ENCODE data around the gene KCNH1. TPM values are rescaled to one million over a fixed set of nuclear protein-coding genes. Genes with fewer than 3 reads are reported as not detected.
"Not testable (repeated sequence)": the region's sequence is repeated elsewhere in the genome, so short reads cannot be mapped to it uniquely, and the experiment has no call there.

KCNH1 gene
- total RNA-seq, 1 experiment from 2014 or later, result not detected

DNA sequence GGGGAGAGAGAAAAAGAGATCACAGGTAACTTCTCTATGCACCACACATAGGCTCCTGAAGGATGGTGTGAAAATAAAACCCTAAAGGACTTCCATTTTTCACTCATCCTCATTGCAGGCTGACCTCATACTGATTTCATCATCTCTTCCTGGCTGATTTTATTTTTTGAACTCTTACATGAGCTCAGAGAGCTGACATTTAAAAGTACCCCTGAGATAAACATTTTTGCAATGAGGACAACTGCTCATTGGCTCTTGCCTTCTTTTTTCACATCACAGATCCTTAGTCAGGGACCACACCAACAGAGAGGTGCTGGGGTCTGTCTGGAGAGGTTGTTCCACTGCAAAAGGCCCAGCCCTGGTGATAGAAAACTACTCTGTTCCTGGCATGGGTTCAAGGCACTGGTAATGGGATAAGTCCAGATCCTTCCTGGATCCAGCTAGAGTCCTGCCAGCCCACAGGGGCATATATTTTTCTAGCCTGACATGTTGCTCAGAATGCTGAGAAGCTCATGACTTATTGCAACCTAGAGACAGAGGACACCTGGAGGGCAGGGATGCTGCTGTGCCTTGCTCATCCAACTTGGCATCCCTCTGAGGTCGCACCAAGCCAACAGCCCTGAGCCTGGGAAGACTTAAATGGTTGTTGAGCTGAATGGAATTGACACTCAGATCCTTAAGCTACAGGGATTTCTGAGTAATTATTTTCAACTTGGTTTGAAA lies 445.3 kb downstream of the KCNH1 start:
- no peak for DNase-seq (ENCODE audit: low spot score)

DNA sequence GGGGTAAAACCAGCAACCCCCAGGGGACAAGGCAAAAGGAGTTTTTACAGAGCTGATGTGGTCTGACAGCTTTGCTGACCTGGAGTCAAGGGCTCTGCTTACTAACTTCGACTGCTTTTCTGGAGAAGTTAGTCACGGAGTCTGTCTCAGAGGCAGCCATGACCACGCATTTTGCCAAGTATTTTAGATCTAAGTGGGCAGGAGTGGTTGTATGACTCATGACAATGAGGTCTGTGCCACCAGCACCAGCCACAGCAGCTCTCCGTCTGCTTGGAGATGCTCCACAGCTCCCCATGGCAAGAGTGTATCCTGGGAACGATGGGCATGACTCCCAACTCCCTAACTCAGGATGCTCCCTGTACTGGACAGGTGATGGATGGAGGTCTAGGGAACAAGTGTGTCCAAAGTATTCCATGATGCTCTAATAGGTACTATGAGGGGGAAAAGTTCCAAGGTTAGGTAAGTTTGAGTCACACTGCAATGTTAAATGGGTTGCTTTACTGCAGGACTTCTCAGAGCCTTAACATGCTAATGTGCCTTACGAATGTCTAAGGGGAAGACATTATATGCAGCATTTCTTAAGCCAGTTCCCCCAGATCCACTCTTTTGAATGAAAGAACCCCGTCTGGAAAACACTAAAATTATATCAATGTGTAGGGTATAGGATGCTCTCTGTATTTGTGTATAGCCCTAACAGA lies 446.2 kb downstream of the KCNH1 start:
- no peak for DNase-seq (ENCODE audit: low spot score)

DNA sequence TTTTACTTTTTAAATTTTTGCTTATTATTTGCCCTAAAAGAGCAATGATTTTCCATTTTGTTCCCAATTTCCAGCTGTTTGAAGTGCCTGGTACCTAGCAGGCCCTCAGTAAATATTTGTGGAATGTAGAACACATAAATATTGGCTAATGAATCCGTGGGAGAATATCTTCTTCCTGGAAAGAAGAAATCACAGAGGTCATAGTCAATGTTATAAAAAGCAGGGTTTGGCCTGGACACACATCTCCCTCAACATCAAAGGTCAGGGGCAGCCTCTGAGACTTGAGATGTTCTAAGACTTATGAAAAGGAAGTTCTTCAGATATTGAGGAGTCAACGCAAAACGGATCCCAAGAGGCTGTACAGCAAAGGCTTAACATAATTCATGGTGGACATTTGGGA lies 447.1 kb downstream of the KCNH1 start:
- DNase-seq (ENCODE audit: low spot score), result no peak

DNA sequence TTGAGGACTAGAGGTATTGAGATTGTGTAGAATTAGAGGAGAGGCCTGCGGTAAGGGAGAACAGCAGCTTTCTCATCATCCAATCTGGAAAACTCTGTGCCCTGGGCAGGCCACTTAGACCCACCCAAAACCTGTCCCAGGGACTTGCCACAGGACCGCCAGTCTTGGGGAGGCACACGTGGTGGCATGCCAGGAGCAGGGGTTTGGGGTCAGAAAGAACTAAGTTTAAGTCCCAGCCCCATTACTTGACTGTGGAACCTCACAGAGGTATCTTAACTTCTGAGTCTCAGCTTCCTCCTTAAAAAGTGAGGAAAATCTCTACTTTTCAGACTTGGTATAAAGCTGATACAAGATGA lies 448.7 kb downstream of the KCNH1 start:
- DNase-seq (ENCODE audit: low spot score), result no peak

DNA sequence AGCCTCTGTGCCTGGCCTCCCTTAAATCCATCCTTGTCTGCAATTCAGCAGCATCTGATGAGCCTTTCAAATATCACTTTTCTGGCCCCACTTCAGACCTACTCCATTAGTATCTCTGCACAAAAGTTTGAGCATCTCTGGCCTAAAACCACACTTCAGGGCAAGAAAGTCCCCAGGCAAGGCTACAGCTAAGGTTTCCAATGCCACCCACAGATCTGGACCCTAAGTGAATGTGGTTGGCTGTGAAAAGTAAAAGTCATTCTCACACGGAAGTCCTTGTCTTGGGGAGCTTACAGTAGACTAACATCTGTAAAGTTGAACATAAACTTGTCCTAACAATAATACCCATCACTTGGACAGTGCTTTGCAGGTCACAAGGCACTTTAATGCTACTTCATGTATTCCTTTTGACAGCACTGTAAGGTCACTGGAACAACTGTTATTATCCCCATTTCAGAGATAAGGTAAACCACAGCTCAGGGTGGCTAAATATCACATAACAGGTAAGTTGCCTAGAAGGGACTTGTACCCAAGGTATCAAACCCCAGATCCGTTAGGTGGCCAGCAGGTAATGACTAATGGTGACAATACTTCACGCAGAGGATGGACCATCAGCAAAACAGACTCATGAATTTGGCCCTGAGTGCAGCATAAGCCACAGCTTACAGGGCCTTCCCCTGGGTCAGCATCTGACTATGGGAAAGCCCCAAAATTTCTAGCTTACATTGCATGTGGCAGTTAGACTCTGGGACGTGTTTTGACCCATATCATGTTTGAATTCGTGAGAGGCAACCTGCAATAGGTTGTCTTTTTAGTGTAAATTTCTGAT lies 449.3 kb downstream of the KCNH1 start:
- no peak for DNase-seq (ENCODE audit: low spot score)

DNA sequence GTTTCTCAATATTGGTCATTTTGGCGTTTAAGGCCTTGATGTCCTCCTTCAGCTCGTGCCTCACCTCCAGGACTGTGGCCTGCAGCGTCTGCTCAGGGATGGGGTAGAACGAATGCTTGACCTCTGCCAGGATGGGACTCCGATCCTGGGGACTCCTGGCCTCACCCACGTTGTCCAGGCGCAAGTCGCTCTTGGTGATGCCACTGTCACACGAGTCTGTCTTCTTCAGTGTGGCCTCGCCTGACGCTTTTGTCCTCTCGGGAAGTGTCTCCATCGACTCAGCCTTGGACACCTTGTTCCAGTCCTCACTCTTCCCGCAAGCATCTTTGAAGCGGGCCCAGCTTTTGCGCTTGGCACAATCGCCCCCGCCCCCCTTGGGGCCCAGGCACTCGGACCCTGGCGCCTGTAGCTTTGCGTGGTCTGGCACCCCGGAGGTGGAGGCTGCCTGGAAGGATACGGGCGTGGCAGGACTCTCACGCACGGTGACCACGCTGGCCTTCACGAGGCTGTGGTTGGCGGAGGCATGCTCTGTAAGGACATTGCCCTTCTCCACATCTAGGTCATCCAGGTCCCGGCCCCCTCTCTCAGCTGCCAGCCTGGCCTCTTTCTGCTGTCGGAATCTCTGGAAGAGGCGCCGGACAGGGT lies 450.4 kb downstream of the KCNH1 start:
- DNase-seq (ENCODE audit: low spot score), result no peak

DNA sequence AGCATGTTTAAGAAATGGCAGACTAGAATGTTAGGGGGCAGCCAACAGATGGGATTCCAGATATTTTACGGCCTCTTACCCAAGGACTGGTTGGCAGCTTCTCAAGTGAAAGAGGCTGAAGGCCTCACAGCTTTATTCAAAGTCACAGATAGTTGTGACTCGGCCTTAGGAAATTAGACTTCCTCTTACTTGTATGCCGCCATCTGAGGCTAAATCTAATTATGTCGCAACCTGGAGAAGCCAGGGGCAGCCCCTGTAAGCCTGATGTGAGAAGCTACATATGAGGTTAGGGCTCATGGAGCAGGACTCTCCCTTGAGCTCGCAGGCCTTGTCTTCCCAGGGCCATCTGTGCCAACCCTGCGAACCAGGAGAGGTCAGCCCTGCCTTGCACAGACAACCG lies 452.8 kb downstream of the KCNH1 start:
- no peak for DNase-seq (ENCODE audit: low spot score)

DNA sequence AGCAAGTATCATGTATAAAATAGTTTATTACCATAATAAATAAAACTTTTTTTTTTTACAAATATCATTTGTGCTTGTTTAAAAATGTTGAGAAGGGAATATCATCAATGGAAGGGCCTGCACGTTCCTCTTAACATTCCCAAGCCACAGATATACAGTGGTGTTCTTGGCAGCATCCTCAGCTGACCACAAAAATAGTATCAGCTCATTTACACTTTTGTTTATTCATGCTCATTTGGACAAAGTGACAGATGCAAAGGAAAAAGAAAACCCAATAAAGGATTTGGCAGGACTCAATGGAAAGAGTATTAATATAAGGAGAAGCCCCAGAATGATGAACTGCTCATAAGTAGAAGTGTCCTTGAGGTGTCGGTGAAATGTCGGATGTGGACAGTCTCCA lies 455.6 kb downstream of the KCNH1 start:
- no peak for DNase-seq (ENCODE audit: low spot score)

DNA sequence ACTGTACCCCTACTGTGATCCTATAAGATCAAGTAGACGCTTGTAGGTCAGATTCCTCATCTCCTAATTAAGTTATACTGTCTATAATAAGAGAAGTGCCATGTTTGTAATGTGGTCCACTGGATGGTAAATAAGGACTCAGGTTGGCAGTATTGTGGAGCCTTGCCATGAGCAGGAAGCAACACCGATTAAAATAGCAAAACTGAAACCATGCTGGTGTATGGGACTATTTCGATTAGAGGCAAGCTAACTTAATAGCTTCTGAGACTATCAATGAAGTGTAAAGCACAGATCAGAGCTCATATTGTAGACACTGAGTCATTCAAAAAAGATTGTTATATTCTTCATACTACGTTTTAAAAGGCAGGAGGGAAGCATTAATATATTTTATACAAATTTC lies 456.4 kb downstream of the KCNH1 start:
- DNase-seq (ENCODE audit: low spot score), result no peak

DNA sequence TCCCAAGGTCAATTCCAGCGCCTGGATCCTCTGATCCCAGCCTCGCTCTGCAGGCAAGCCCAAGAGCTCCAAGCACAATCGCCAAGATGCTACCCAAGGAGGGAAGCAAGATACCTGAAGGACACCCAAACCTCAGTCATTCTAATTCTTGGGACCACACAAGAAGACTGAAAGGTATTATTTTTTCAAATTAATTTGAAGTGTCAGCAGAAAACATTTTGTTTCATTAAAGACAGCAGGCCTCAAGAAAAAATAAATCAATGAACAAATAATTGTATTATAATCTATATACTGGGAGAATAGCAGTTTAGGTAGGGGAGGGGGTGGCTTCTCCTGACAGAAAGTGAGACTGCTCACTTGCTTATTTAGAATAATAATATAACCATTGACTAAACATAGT lies 457.4 kb downstream of the KCNH1 start:
- DNase-seq (ENCODE audit: low spot score), result no peak

DNA sequence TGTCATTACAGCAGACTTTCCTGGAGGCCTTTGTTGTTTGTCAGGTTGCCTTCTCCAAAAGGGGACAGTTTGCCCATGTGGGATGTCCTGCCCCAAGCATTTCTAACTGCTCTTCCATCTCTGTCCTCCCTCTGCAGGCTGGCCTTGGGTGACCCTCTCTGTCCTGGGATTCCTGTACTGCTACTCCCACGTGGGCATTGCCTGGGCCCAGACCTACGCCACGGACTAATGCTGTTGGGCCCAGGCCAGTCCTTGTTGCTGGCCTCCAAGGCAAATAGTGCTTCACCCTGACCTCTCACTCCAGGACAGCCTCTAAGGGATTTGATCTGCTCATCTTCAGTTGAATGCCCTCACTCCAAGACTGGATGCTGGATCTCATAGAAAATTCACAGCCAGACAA lies 459.8 kb downstream of the KCNH1 start:
- DNase-seq (ENCODE audit: low spot score), result no peak

DNA sequence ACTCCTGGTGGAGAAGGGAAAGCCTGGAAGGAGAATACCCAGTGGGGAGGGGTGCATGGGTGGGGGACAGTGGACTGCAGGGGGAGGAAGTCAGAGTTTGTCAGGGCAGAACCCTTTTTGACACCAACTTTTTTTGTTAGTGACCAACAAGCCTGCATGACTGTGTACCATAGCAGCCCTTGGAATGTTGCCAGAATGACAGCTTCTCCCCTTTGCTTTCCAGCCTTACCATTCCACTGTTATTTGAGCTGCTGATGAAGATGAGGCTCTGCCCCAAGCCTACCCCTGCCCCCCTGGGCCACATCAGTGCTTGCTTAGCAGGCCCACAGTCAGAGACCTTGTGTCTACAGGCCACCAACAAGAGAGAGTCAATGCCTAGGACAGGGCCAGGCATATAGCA lies 464.0 kb downstream of the KCNH1 start:
- DNase-seq (ENCODE audit: low spot score), result no peak

DNA sequence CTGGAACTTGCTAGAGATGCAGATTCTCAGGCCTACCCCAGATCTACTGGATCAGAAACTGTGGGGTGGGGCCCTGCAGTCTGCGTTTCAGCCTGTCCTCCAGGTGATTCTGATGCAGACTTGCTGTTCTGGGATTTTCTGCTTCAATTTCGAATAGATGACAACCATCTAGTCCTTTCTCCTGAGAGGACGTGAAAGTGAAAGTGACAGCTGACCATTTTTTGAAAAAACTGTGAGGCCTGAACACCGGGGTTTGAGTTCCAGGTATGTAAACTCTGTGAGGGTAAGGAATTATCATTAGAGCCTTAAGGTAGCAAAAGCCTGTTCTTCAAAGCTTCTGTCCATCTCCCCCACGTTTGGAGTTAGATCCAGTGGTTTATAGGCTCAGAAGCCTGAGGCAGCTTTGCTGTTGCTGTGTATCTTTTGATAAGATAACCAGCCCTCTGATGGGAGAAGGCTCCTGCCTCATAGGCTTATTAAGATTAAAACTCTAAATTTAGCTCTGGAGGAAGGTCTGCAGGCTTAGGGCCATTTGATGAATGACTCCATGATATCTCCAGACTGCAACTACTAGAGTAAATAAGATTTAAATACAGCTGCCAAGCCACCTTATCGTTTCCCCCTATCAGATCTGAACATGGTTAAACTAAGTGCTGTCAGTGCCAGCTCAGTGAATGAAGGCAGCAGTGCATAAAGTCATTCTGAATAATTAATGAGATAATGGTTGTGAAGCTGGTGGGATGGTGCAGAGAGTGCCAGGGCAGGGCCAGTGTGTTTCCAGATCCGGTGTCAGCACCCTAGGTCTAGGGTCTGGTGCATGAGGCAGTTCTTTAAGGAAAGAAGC lies 470.0 kb downstream of the KCNH1 start:
- DNase-seq (ENCODE audit: low spot score), result no peak

DNA sequence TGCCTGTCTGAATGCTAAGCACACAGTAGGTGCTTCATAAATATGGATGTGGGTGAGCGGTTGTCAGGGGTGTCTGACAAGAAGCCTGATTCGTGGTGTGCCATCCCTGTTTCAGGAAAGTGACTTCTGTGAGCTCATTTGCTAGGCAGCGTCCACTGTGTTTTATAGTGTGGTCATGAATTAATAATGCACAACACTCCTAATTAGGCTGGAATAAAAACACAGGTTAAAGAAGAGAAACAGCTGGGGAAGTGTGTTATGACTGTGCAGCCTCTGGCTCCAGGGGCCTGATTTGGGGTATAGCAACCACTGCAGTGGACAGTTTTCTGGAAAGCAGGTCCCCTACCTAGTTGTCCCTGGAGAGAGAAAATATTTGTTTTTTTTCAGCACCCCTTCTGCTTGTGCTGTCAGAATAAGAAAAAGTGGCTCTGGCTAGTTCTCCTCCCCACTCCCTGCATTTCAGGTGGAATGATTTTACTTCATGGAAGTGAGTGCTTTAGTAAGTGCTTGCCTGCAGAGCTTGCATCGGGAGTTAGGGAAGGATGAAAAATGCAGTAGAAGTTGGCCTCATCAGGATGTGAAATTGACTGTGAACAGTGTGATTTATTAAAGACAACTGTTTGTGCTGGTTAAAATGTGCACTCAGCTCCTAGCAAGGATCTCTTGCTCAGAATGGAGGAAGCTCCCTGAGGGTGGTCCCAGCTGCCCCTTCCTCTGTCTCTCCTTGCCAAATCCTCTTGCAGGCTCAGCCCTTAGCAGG lies 471.5 kb downstream of the KCNH1 start:
- no peak for DNase-seq (ENCODE audit: low spot score)

DNA sequence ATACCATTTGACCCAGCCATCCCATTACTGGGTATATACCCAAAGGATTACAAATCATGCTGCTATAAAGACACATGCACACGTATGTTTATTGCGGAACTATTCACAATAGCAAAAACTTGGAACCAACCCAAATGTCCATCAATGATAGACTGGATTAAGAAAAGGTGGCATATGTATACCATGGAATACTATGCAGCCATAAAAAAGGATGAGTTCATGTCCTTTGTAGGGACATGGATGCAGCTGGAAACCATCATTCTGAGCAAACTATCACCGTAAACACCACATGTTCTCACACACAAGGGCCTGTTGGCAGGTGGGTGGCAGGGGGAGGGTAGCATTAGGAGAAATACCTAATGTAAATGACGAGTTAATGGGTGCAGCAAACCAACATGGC lies 472.4 kb downstream of the KCNH1 start:
- not testable (repeated sequence) for DNase-seq (ENCODE audit: low spot score)

DNA sequence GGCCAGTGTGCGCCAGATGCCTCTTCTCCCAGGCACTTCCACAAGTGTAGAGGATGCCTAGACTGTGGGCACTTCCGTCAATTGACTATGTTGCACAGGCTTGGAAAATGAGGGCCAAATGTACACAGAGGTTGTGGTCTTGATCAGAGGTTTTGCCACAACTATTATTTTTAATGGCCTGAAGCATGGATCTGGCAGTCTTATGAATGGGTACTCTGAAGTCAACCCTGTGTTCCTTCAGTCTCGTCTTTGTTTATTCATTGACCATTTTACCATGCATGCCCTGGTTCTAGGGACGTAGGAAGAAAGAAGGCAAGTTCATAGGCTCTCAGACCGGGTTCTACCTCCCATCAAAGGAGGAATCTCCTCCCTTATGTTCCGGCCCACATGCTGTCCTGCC lies 476.1 kb downstream of the KCNH1 start:
- no peak for DNase-seq (ENCODE audit: low spot score)

DNA sequence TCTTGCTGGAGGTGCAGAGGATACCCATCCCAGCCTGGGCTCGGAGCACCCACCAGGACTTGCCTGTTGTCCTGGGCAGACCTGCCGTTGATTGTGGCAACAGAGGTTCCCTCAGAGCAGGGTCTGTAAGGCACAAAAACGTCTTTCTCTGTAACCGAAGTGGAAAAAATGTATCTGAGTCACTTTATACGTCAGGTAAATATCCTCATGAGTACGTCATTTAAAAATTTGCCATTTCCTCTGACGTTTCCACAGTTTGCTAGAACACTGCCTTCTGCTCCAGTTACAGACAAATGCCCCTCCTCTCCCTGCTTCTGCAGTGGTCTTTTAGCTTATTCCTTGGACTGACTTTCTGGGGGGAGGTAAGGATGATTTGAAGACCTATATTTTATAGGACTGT lies 478.4 kb downstream of the KCNH1 start:
- DNase-seq (ENCODE audit: low spot score), result no peak

DNA sequence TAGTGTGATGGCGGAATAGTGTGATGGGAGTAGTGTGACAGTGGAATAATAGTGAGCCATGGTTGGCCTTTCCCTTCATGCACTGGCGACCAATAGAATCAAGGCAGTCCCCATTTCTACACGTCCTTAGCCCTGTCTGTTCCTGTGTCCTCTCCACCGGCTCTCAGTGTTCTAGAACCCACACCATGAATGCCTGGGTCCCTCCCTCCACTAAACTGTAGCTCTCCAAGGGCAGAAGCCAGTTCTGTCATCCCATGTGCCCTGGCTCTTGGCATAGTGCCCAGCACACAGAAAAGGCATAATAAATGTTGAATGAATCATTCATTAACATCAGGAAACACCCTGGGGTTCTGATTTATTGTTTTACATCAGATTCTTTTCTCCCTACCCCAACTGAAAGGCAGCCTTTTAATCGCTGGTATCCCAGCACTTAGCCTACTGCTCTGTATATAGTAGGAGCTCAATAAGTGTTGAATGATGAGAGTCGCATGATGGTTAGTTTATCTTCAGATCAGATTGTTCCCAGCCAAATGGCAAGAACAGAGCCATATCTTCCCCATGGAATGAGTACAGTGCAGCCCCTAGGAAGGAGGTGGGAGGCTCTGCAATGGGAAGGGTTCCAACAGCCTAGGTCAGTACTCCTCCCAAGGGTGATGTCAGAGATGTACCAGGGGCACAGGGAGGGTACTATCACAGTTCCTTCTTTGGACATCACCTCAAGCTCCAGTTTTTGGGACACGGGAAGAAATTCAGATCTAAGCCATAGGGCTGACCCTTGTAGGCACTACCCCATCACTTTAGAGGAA lies 479.6 kb downstream of the KCNH1 start:
- no peak for DNase-seq (ENCODE audit: low spot score)

DNA sequence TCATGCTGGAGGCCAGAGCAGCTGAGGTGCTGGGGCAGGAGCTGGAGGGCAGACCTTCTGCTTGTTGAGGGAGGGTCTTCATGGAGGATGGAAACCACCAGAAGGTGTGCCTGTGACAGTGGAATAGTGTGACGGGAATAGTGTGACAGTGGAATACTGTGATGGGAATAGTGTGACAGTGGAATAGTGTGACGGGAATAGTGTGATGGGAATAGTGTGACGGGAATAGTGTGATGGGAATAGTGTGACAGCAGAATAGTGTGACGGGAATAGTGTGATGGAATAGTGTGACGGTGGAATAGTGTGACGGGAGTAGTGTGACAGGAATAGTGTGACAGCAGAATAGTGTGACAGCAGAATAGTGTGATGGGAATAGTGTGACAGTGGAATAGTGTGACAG lies 480.2 kb downstream of the KCNH1 start:
- DNase-seq (ENCODE audit: low spot score), result no peak

All from HT-29 (cell line).